ENCODE data around the gene ROBO1. TPM values are rescaled to one million over a fixed set of nuclear protein-coding genes. Genes with fewer than 3 reads are reported as not detected.

The ROBO1 gene
- total and polyA plus RNA-seq, 4 donors, result 1.0 to 30.3 (median 3.9) TPM

DNA sequence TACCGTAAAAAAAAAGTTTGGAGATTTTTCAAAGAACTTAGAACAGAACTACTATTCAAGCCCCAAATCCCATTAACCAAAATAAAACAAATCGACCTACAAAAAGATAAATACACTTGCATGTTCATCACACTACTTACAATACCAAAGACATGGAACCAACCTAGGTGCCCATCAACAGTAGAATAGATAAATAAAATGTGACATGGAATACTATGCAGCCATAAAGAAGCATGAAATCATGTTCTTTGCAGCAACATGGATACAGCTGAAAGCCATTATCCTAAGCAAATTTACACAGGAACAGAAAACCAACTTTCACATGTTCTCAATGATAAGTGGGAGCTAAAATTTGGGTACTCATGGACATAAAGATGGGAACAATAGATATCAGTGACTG lies 768.7 kb downstream of the ROBO1 start:
- 92% methylated on average over 2 of the region's 2 CpGs for WGBS
- Histone ChIP-seq H3K4me1 (ENCODE audit: control insufficient read depth in 4 of 4, insufficient read depth in 4 of 4, low read length in 3 of 4) (no peaks in the 10 kb centered on the region), H3K27ac (ENCODE audit: low read depth in 1 of 2, low read length in 2 of 2) (no peak overlapping the region), H3K36me3 (ENCODE audit: control insufficient read depth in 4 of 4, insufficient read depth in 3 of 4, low read depth in 1 of 4, low read length in 3 of 4) (no peaks in the 10 kb centered on the region), H3K4me3 (ENCODE audit: low read depth in 1 of 3, low read length in 3 of 3) (no peak overlapping the region), H3K9me3 (ENCODE audit: control insufficient read depth in 4 of 4, low read length in 3 of 4) (peaks cover 0 to 2% (median 0%) of the 10 kb centered on the region in 4 donors), H3K9ac (ENCODE audit: low read depth in 1 of 2, low read length in 2 of 2) (no peak overlapping the region), H3K27me3 (ENCODE audit: control insufficient read depth in 4 of 4, insufficient read depth in 4 of 4, low read length in 3 of 4) (no peaks in the 10 kb centered on the region)
- DNase-seq (ENCODE audit: low spot score), result no peak
- TF ChIP-seq, protein P1, sequence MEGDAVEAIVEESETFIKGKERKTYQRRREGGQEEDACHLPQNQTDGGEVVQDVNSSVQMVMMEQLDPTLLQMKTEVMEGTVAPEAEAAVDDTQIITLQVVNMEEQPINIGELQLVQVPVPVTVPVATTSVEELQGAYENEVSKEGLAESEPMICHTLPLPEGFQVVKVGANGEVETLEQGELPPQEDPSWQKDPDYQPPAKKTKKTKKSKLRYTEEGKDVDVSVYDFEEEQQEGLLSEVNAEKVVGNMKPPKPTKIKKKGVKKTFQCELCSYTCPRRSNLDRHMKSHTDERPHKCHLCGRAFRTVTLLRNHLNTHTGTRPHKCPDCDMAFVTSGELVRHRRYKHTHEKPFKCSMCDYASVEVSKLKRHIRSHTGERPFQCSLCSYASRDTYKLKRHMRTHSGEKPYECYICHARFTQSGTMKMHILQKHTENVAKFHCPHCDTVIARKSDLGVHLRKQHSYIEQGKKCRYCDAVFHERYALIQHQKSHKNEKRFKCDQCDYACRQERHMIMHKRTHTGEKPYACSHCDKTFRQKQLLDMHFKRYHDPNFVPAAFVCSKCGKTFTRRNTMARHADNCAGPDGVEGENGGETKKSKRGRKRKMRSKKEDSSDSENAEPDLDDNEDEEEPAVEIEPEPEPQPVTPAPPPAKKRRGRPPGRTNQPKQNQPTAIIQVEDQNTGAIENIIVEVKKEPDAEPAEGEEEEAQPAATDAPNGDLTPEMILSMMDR (IDR thresholded peaks at IDR 0.05; ENCODE audit: low read depth, low read length, missing input control), result no peak
- TF ChIP-seq ATF3 (IDR thresholded peaks at IDR 0.05) (no peak), YY1 (IDR thresholded peaks at IDR 0.05) (no peak), GABPA (IDR thresholded peaks at IDR 0.05 in 1 of 2, conservative IDR thresholded peaks at IDR 0.05 in 1 of 2) (no peak), NR2F2 (IDR thresholded peaks at IDR 0.05) (no peak), HNF4A (conservative IDR thresholded peaks at IDR 0.05) (no peak)

DNA sequence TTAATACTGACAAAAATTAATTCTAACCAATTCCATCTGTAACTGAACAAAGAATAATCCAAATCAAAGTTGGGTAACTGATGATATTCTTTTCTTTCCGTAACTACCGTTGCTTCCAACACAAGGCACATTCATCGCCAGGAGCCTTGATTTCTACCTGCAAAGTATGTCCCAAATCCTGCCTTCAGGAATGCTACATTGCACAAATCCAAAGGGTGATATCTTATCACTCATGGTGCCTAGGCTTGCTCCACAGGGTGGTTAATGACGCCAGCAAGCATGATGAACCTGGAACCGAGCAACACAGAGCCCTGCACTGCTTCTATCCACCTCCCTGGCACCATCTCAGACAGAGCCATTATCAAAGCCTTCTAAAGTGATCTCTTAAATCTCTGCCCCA lies 772.7 kb downstream of the ROBO1 start:
- Histone ChIP-seq H3K9me3 (ENCODE audit: control insufficient read depth in 4 of 4, low read length in 3 of 4) (peaks cover 0 to 2% (median 0%) of the 10 kb centered on the region in 4 donors), H3K27ac (ENCODE audit: low read depth in 1 of 2, low read length in 2 of 2) (no peak overlapping the region), H3K9ac (ENCODE audit: low read depth in 1 of 2, low read length in 2 of 2) (no peak overlapping the region), H3K4me3 (ENCODE audit: low read depth in 1 of 3, low read length in 3 of 3) (no peak overlapping the region), H3K4me1 (ENCODE audit: control insufficient read depth in 4 of 4, insufficient read depth in 4 of 4, low read length in 3 of 4) (no peaks in the 10 kb centered on the region), H3K36me3 (ENCODE audit: control insufficient read depth in 4 of 4, insufficient read depth in 3 of 4, low read depth in 1 of 4, low read length in 3 of 4) (no peaks in the 10 kb centered on the region), H3K27me3 (ENCODE audit: control insufficient read depth in 4 of 4, insufficient read depth in 4 of 4, low read length in 3 of 4) (no peaks in the 10 kb centered on the region)
- WGBS, result 95% methylated on average over 5 of the region's 5 CpGs
- TF ChIP-seq JUND (IDR thresholded peaks at IDR 0.05), result no peak
- no peak for TF ChIP-seq RAD21 (IDR thresholded peaks at IDR 0.05)
- no peak for DNase-seq (ENCODE audit: low spot score)

GRCh38 chr3:78994174-78995027 lies 773.4 kb downstream of the ROBO1 start:
- TF ChIP-seq RAD21 (IDR thresholded peaks at IDR 0.05), result no peak
- no peak for TF ChIP-seq FOXA2 (IDR thresholded peaks at IDR 0.05)
- TF ChIP-seq RXRA (IDR thresholded peaks at IDR 0.05), result no peak
- TF ChIP-seq HNF4A (conservative IDR thresholded peaks at IDR 0.05), result no peak
- TF ChIP-seq EGR1 (IDR thresholded peaks at IDR 0.05; ENCODE audit: low read depth in 2 of 2), result no peak
- no peak for TF ChIP-seq NR2F2 (IDR thresholded peaks at IDR 0.05)
- no peak for TF ChIP-seq YY1 (IDR thresholded peaks at IDR 0.05)
- TF ChIP-seq SP1 (IDR thresholded peaks at IDR 0.05), result no peak
- TF ChIP-seq TAF1 (conservative IDR thresholded peaks at IDR 0.05), result no peak
- no peak for TF ChIP-seq ZBTB33 (IDR thresholded peaks at IDR 0.05)
- no peak for TF ChIP-seq FOXA1 (IDR thresholded peaks at IDR 0.05)
- TF ChIP-seq ATF3 (IDR thresholded peaks at IDR 0.05), result no peak
- TF ChIP-seq, protein P2, sequence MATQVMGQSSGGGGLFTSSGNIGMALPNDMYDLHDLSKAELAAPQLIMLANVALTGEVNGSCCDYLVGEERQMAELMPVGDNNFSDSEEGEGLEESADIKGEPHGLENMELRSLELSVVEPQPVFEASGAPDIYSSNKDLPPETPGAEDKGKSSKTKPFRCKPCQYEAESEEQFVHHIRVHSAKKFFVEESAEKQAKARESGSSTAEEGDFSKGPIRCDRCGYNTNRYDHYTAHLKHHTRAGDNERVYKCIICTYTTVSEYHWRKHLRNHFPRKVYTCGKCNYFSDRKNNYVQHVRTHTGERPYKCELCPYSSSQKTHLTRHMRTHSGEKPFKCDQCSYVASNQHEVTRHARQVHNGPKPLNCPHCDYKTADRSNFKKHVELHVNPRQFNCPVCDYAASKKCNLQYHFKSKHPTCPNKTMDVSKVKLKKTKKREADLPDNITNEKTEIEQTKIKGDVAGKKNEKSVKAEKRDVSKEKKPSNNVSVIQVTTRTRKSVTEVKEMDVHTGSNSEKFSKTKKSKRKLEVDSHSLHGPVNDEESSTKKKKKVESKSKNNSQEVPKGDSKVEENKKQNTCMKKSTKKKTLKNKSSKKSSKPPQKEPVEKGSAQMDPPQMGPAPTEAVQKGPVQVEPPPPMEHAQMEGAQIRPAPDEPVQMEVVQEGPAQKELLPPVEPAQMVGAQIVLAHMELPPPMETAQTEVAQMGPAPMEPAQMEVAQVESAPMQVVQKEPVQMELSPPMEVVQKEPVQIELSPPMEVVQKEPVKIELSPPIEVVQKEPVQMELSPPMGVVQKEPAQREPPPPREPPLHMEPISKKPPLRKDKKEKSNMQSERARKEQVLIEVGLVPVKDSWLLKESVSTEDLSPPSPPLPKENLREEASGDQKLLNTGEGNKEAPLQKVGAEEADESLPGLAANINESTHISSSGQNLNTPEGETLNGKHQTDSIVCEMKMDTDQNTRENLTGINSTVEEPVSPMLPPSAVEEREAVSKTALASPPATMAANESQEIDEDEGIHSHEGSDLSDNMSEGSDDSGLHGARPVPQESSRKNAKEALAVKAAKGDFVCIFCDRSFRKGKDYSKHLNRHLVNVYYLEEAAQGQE (IDR thresholded peaks at IDR 0.05), result no peak
- no peak for TF ChIP-seq JUND (IDR thresholded peaks at IDR 0.05)
- TF ChIP-seq HNF4G (IDR thresholded peaks at IDR 0.05), result no peak
- no peak overlapping the region for H3K27ac ChIP-seq (ENCODE audit: low read depth in 1 of 2, low read length in 2 of 2)

More at GRCh38 chr3:78994174-78995027, 773.4 kb downstream of the ROBO1 start:
- no peaks in the 10 kb centered on the region for H3K27me3 ChIP-seq (ENCODE audit: control insufficient read depth in 4 of 4, insufficient read depth in 4 of 4, low read length in 3 of 4)
- DNase-seq (ENCODE audit: low spot score), result no peak
- H3K4me3 ChIP-seq (ENCODE audit: low read depth in 1 of 3, low read length in 3 of 3), result no peak overlapping the region
- H3K9ac ChIP-seq (ENCODE audit: low read depth in 1 of 2, low read length in 2 of 2), result no peak overlapping the region
- WGBS, result 63% methylated on average over 9 of the region's 9 CpGs
- peaks cover 0 to 2% (median 0%) of the 10 kb centered on the region in 4 donors for H3K9me3 ChIP-seq (ENCODE audit: control insufficient read depth in 4 of 4, low read length in 3 of 4)
- no peaks in the 10 kb centered on the region for H3K36me3 ChIP-seq (ENCODE audit: control insufficient read depth in 4 of 4, insufficient read depth in 3 of 4, low read depth in 1 of 4, low read length in 3 of 4)
- H3K4me1 ChIP-seq (ENCODE audit: control insufficient read depth in 4 of 4, insufficient read depth in 4 of 4, low read length in 3 of 4), result no peaks in the 10 kb centered on the region
